ENCODE results near the gene GNPDA1.

GNPDA1 gene

DNA sequence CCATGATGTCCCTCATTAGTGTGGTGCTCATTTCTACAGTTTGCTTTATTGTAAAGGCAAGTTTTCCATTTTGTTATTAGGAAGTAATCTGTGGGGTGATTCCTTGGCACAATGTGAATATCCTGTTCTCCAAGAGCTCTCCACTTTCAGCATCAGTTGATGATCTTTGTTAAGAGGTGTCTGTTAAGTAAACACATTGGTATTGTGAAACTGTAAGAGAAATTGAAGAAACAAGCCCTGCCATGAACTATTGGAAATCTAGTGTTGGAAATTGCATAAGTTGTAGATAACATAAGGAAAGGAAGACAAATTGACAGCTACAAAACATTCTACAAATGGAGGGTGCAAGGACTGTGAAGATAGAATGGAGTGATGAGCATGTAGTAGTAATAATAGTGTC, 26.8 kb downstream of the GNPDA1 start:
- no peak for TF ChIP-seq GATA2 (IDR thresholded peaks at IDR 0.05; ENCODE audit: low read depth, low read length)
- TF ChIP-seq GATA3 (IDR thresholded peaks at IDR 0.05; ENCODE audit: low read depth, low read length) = no peak

DNA sequence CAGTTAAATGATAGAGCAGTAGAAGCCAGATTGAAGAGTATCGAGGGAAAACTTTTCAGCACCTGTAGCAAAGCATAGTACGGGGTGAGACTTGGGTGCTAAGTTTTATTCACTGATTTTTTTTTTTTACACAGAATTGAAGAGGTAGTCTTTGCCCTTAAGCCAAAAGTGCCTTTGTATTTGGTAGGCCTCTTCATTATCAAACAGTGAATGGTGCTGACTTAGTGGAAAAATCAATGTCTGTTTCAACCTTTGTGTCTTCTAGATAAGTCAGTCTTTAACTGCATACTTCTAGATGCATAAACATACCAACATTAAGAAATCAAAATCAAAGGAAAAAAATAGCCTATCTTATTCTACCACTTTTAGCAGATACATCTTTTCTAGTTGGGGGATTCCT, 30.2 kb downstream of the GNPDA1 start:
- TF ChIP-seq GATA3 (IDR thresholded peaks at IDR 0.05; ENCODE audit: low read depth, low read length) = no peak
- no peak for TF ChIP-seq GATA2 (IDR thresholded peaks at IDR 0.05; ENCODE audit: low read depth, low read length)

DNA sequence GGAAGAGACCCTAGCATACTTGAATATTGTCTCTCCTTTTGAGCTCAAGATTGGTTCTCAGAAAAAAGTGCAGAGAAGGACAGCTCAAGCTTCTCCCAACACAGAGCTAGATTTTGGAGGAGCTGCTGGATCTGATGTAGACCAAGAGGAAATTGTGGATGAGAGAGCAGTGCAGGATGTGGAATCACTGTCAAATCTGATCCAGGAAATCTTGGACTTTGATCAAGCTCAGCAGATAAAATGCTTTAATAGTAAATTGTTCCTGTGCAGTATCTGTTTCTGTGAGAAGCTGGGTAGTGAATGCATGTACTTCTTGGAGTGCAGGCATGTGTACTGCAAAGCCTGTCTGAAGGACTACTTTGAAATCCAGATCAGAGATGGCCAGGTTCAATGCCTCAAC, 34.4 kb downstream of the GNPDA1 start:
- no peak for TF ChIP-seq GATA3 (IDR thresholded peaks at IDR 0.05; ENCODE audit: low read depth, low read length)
- no peak for TF ChIP-seq GATA2 (IDR thresholded peaks at IDR 0.05; ENCODE audit: low read depth, low read length)

DNA sequence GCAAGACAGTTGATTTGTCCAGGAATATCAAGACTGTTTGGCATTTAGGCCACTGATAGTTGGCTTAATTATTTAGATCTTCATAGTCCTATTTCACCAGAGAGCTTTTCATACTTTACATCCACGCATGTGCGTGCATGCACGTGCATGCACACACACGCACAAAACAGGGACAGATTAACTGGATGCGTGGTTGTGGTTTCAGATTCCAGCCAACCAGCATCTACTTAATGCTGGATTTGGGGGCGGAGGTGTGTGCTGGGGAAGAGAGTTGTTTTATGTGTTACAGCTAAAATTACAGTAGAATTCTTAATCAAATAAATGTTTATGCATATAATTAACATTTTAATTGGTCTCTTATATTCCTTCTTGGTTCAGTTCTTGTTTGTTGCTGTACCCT, 36.7 kb downstream of the GNPDA1 start:
- TF ChIP-seq GATA2 (IDR thresholded peaks at IDR 0.05; ENCODE audit: low read depth, low read length) = no peak
- no peak for TF ChIP-seq GATA3 (IDR thresholded peaks at IDR 0.05; ENCODE audit: low read depth, low read length)

DNA sequence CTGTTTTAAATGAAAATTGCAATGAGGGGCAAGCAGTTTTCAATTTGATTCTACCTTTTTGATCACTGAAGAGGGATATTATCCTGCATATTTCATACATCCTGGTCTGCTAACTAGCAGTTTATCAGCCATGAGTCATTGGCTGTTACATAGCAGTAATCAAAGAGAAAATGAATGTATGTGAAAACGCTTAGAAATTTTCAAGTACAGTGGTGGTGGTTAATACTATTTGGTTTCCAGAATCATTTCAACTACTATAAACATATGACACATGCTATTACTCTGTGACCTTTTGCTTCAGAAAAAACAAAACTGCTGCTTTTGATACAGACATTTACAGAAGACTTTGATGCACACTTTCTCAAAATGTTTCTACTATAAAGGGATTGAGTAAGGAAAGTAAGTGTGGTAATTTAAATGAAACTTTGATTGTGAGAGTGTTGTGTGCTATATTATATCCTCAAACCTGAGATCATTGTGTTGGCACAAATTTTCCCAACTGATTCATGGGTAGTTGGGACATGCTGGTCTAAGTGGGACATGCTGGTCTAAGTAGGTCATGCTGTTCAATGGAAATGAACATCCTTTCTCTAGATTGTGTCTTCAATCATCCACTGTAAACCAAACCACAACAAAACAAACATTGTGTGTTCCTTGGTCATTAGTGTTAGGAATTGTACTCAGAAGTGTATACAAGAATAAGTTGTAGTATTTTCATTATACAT, 38.8 kb downstream of the GNPDA1 start:
- no peak for TF ChIP-seq GATA3 (IDR thresholded peaks at IDR 0.05; ENCODE audit: low read depth, low read length)
- TF ChIP-seq GATA2 (IDR thresholded peaks at IDR 0.05; ENCODE audit: low read depth, low read length) = no peak

DNA sequence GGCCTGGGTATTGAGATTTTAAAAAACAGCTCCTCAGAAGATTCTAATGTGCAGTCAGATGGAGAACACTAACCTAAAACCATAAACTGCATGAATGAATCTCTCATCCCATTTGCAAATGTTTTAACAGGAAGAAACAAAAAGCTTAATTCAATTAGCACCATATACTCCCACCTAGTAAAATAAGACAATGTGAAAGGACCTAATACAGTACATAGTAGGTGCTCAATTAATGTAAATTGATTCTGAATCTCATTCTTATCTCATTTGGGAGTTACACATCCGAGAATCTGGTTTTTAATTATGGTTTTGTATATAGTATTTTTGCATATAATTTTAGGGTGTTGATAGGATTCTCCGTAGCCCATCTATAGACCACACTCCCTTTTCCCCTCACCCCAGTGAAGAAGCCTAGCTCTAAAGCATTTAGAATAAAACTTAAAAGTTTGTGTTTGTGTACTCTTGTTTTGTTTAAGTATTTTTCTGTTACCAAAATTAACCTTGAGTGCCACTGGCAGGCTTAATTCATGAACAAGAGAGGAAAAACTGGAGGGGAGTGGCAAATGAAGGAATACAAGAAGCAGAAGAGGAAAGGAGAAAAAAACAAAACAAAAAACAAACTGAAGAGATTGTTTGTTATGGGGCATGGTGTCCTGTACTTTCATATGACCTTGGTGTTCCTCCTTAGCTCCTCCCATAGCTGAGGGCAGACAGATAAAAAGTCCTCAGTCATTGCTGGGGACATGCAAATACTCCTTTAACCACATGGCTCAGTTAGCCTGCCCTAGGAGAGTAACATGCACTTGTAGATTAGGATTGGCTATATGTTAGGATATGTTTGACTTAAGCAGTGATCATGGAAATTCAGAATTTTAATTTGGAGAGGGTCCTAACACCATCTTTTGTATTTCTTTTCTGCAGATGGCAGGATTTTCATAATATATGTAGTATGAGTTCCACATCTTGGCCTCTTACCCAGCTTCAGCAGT, 42.8 kb downstream of the GNPDA1 start:
- TF ChIP-seq GATA2 (IDR thresholded peaks at IDR 0.05; ENCODE audit: low read depth, low read length) (no peak), GATA3 (IDR thresholded peaks at IDR 0.05; ENCODE audit: low read depth, low read length) (no peak)

DNA sequence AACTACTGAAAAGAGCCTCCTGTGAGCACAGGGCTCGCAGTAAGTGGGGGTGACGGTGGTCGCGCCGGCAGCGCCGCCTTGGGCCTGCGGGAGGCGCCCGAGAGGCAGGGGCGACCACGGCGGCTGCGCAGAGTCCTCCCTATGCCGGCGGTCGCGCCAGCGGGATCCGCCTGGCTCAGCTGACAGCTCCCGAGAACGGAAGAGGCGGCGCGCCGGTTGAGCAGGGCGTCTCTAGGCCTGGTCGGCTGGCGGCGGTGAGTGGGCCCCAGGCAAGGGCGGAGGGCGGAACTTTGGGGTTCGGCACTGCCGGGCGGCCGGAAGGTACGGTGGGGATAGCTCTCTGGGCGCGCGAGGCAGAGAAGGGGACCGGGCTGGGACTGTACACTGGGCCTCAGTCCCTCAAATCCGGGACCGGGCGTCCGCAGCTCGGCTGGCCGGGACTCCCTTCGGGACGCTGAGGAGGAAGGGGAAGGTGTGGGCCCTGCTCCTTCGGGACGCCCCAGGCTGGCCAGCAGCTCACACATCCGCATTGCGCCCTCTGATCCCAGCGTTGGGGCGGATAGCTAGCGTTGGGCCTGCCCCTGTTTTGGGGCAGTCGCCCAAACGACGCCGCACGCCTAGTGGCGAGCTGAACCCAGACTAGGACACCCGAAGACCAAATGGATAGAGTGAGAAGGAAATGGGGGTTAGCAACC, 43.8 kb downstream of the GNPDA1 start, which contains the start of gene RNF14:
Gene RNF14, plus strand, starts transcription at position 192 of the 695 bp plus-strand sequence. CDS start 4,484 bp downstream, outside the sequence.
- TF ChIP-seq GATA3 (IDR thresholded peaks at IDR 0.05; ENCODE audit: low read depth, low read length) (no peak), GATA2 (IDR thresholded peaks at IDR 0.05; ENCODE audit: low read depth, low read length) (no peak)

DNA sequence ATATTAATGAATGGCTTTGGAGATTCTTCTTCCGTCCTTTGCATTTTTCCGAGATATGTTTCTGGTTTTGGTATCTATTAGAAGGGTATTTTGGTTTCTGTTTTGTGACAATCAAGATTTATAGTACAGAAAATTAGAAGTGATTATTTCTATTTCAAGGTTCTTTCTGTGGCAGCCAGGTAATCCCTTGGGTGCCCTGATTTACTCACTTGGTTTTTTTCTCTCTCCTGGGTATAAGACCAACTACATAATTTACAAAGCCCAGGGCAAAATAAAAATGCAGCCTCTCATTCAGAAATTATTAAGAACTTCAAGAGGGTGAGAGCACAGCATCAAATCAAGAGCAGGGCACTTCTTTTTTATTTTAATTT, 45.9 kb downstream of the GNPDA1 start:
- TF ChIP-seq GATA3 (IDR thresholded peaks at IDR 0.05; ENCODE audit: low read depth, low read length) (no peak), GATA2 (IDR thresholded peaks at IDR 0.05; ENCODE audit: low read depth, low read length) (no peak)

DNA sequence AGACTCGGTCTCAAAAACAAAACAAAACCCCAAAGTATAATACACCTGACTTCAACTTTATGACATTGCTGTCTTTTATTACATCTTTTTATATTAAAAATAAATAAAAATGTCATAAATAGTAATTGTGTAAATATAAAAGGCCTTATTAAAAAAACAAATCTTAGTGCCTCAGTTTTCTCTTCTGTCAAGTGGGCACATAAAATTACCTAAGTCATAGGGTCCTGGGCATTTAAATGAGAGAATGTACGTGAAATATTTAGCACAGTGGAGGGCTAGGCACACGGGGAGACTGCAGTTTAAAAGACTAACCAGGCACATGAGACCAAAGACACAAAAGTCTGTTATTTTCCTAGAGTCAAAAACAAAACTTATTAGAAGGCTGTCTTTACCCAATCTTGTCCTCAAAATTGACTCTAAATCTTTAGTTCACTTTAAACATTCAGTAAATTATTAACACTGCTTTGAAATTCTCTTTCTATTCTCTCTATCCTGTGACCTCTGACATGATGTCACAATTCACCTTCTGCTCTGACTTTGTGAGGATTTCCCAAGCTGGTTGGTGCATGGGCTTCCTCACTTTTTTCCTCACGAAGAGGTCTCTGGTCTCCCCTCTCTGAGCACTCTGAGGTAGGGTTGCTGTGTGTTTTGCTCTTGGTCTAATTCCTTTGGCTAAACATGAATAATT, 46.4 kb downstream of the GNPDA1 start:
- TF ChIP-seq GATA3 (IDR thresholded peaks at IDR 0.05; ENCODE audit: low read depth, low read length) = no peak
- TF ChIP-seq GATA2 (IDR thresholded peaks at IDR 0.05; ENCODE audit: low read depth, low read length) = no peak

DNA sequence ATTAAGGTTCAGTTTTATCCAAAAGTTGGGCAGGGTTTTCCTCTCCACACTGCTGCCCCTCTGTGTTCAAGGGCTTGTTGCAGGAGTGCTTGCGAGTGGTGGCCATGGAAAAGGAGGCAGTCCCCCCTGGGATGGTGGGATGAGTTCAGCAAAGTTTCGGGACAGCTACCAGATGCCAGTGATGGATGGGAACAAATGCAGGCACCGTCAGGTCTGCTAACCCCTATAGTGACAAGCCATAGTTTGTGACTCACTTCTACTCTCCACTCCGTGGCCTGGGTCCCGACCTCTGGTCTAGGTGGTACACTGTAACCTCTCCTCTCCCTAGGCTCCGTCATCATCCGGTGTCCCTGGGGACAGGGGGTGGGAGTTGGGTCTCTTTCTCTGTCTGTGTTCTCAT, 47.8 kb downstream of the GNPDA1 start:
- no peak for TF ChIP-seq GATA3 (IDR thresholded peaks at IDR 0.05; ENCODE audit: low read depth, low read length)
- TF ChIP-seq GATA2 (IDR thresholded peaks at IDR 0.05; ENCODE audit: low read depth, low read length) = no peak

DNA sequence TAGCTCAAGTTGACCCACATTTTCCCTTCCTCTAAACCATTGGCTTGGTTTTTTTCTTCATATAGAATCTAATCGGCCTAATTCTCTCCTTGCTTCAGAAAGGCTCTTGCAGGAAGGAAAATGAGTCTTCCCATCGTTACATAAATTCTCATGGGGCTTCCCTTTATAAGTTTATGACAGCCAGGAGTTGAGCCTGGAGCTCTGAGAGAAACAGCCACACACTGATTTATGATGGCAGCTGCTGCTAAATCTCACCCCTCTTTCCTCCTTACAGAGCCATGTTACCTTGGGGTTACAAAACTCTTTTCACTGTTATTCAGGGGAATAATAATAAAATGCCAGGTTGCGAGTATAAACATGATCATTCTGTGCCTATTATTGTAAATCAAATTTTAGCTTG, 49.1 kb downstream of the GNPDA1 start:
- no peak for TF ChIP-seq GATA2 (IDR thresholded peaks at IDR 0.05; ENCODE audit: low read depth, low read length)
- TF ChIP-seq GATA3 (IDR thresholded peaks at IDR 0.05; ENCODE audit: low read depth, low read length) = no peak

DNA sequence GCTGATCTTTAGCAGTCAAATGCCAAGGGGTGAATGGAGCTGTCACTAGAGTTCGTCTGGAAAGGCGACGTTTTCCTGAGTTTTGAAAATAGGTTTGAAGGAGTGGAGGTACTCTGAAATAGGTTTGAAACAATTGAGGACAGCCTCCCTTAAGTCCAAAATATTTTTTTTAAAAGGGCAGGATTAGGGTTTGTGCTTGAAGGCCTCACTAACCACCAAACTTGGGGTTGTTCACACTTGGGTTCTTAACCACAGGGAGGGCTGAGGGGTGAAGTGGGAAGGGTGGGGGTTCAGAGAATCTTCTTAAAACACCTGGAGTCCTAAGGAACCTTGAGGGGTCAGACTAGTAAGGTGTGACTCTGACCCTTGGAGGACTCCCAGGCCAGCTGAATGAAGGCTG, 51.4 kb downstream of the GNPDA1 start:
- no peak for TF ChIP-seq GATA2 (IDR thresholded peaks at IDR 0.05; ENCODE audit: low read depth, low read length)
- no peak for TF ChIP-seq GATA3 (IDR thresholded peaks at IDR 0.05; ENCODE audit: low read depth, low read length)

DNA sequence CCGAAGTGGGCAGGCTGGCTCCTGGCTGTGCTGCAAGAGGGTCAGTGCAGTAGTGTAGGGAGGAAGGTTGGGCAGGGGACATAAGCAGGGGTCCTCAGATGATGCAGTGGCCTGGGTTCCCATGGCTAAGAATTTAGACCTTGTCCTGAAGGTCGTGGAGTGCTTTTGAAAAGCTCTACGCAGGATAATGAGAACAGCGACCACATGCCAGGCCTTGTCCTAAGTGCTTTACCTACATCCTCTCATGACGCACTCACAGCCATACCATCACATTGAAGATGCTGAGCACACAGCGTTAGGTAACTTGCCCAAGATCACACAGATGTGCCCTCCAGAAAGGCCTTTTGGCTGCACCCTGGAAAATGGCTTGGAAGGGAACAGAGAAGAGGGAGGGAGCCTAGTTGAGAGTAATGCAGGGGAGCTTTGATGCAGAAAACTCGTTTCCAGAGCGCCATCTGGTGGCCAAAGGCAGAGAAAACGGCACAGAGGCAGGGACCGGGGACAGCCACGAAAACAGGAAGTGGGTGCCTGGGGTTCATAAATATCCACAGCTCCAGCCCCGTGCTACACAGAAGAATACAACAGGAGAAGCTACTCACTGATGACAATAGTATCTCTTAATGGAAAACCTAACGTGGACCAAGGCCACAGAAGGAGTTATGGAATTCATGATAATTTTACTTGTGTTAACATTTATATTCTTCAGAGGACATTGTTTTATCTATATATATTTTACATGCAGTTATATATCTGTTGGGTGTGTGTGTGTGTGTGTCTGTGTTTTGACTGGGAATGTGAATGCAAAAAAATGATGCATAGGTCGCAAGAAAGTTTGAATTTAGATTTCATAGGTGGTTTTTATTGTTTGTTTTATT, 52.1 kb downstream of the GNPDA1 start:
- no peak for TF ChIP-seq GATA2 (IDR thresholded peaks at IDR 0.05; ENCODE audit: low read depth, low read length)
- no peak for TF ChIP-seq GATA3 (IDR thresholded peaks at IDR 0.05; ENCODE audit: low read depth, low read length)

Measured in SH-SY5Y (cell line).